Stimulated activated CD4-positive, alpha-beta T cell treated with anti-CD3 and anti-CD28 coated beads, Interleukin-2, amount 100 ng/mL, for 24 hours (primary cell): ENCODE data around the gene CCDC149.

Experiments
- DNase-seq, 2 donors: peaks; one replicate each; pipeline ENCODE4 v3.0.0-alpha.2; 2020

Gene CCDC149

GRCh38 chr4:24799196-24799543, 113.7 kb downstream of the CCDC149 start:
- DNase-seq, result no peak

- DNase-seq, result no peak
These were observed 114.7 kb downstream of the CCDC149 start for GRCh38 chr4:24798036-24798610.

GRCh38 chr4:24796620-24797019, 116.2 kb downstream of the CCDC149 start:
- DNase-seq, result no peak

GRCh38 chr4:24795666-24796381, 117.0 kb downstream of the CCDC149 start:
- DNase-seq, result no peak

GRCh38 chr4:24794916-24795665, 117.8 kb downstream of the CCDC149 start, which contains the start of gene SOD3:
Gene SOD3 (plus strand): TSS chr4:24795573. CDS start chr4:24799522, 3,949 bp downstream.
- no peak for DNase-seq

- no peak for DNase-seq
These were observed 118.4 kb downstream of the CCDC149 start for GRCh38 chr4:24794480-24794879.

GRCh38 chr4:24794051-24794450, 118.8 kb downstream of the CCDC149 start:
- no peak for DNase-seq

GRCh38 chr4:24793219-24794005, 119.4 kb downstream of the CCDC149 start:
- DNase-seq, result no peak

GRCh38 chr4:24792552-24792951, 120.3 kb downstream of the CCDC149 start:
- DNase-seq, result no peak

GRCh38 chr4:24791043-24791442, 121.8 kb downstream of the CCDC149 start:
- no peak for DNase-seq

- DNase-seq, result no peak
These were observed 129.3 kb downstream of the CCDC149 start for GRCh38 chr4:24783506-24783905.

- no peak for DNase-seq
These were observed 130.7 kb downstream of the CCDC149 start for GRCh38 chr4:24781999-24782745.

- no peak for DNase-seq
These were observed 131.8 kb downstream of the CCDC149 start for GRCh38 chr4:24780936-24781495.

- no peak for DNase-seq
These were observed 134.2 kb downstream of the CCDC149 start for GRCh38 chr4:24778464-24779225.

GRCh38 chr4:24777536-24778463, 135.0 kb downstream of the CCDC149 start:
- DNase-seq, result no peak

- DNase-seq, result no peak
These were observed 137.1 kb downstream of the CCDC149 start for GRCh38 chr4:24775750-24776149.

GRCh38 chr4:24775032-24775605, 137.7 kb downstream of the CCDC149 start:
- DNase-seq, result no peak

- no peak for DNase-seq
These were observed 138.4 kb downstream of the CCDC149 start for GRCh38 chr4:24774452-24774851.

- DNase-seq, result no peak
These were observed 139.9 kb downstream of the CCDC149 start for GRCh38 chr4:24772952-24773351.
